NOMO-1 treated with DMSO at 0.1 percent for 48 hours (cell line): Measurements from ENCODE around the gene ZNF41.
A peak's percentile ranks its signal among the peaks of the same experiment; 100 is the strongest.
"Not testable (repeated sequence)": the region's sequence is repeated elsewhere in the genome, so short reads cannot be mapped to it uniquely, and the experiment has no call there.

ENCODE experiments used
- DNase-seq: peaks from one replicate; lab custom pipeline; 2025; ENCODE audit not compliant: unreplicated experiment; lab: John Stamatoyannopoulos, UW

The ZNF41 gene

GRCh38 chrX:47492133-47492532 is 9.1 kb upstream of the ZNF41 start:
- DNase-seq = not testable (repeated sequence)

GRCh38 chrX:47489507-47490275 is 6.7 kb upstream of the ZNF41 start:
- DNase-seq = no peak

- DNase-seq = peak; percentile 67
Measured at GRCh38 chrX:47484885-47485284, 1.9 kb upstream of the ZNF41 start.

- DNase-seq = no peak
Measured at GRCh38 chrX:47483306-47484268, 565 bp upstream of the ZNF41 start.

- no peak for DNase-seq
Measured at GRCh38 chrX:47482065-47482511, 934 bp downstream of the ZNF41 start.

- no peak for DNase-seq
Measured at GRCh38 chrX:47481160-47481559, 1.9 kb downstream of the ZNF41 start.

GRCh38 chrX:47480576-47480975 is 2.4 kb downstream of the ZNF41 start:
- no peak for DNase-seq

- no peak for DNase-seq
Measured at GRCh38 chrX:47475476-47475875, 7.5 kb downstream of the ZNF41 start.

- no peak for DNase-seq
Measured at GRCh38 chrX:47467106-47467505, 15.9 kb downstream of the ZNF41 start.

GRCh38 chrX:47460561-47460960 is 22.5 kb downstream of the ZNF41 start:
- no peak for DNase-seq

- DNase-seq = no peak
Measured at GRCh38 chrX:47458528-47458927, 24.5 kb downstream of the ZNF41 start.

- DNase-seq = no peak
Measured at GRCh38 chrX:47456080-47456479, 26.9 kb downstream of the ZNF41 start.

GRCh38 chrX:47452112-47452511 is 30.9 kb downstream of the ZNF41 start:
- DNase-seq = no peak

GRCh38 chrX:47448165-47448806 is 34.7 kb downstream of the ZNF41 start:
- DNase-seq = no peak

- DNase-seq = no peak
Measured at GRCh38 chrX:47447607-47448006, 35.4 kb downstream of the ZNF41 start.

- no peak for DNase-seq
Measured at GRCh38 chrX:47446971-47447370, 36.1 kb downstream of the ZNF41 start.

- DNase-seq = no peak
Measured at GRCh38 chrX:47446431-47446830, 36.6 kb downstream of the ZNF41 start.

GRCh38 chrX:47430925-47431324 is 52.1 kb downstream of the ZNF41 start:
- no peak for DNase-seq

GRCh38 chrX:47422444-47422843 is 60.6 kb downstream of the ZNF41 start:
- DNase-seq = no peak

- no peak for DNase-seq
Measured at GRCh38 chrX:47420962-47421361, 62.1 kb downstream of the ZNF41 start.

- DNase-seq = no peak
Measured at GRCh38 chrX:47420265-47420664, 62.8 kb downstream of the ZNF41 start.
